Panc1 (cell line): Measurements from ENCODE around the gene SGK1. TPM values are rescaled to one million over a fixed set of nuclear protein-coding genes. Genes with fewer than 3 reads are reported as not detected.
"Not testable (repeated sequence)": the region's sequence is repeated elsewhere in the genome, so short reads cannot be mapped to it uniquely, and the experiment has no call there.

Experiments used
- ATAC-seq: fragments of 200-7000 bp; cut with Tn5 transposase; 2 replicates; pipeline ENCODE4 v1.9.1; 2020; ENCODE audit warnings: mild to moderate bottlenecking, moderate library complexity
- BruUV-seq: library from RNA; stranded (reverse); fragments of 400-500 nt; replicated peaks from 2 replicates; lab custom pipeline; 2021; lab: Mats Ljungman, UMichigan
- CTCF ChIA-PET: fragments of 300-600 bp; sonication (Branson Sonifier 250); formaldehyde crosslinking; loops from one replicate; lab custom pipeline; 2022; ENCODE audit warnings: antibody characterized with exemption; lab: Charles Lee
- POLR2A ChIA-PET: fragments of 300-600 bp; sonication (Branson Sonifier 250); formaldehyde crosslinking; loops from one replicate; lab custom pipeline; 2022; ENCODE audit warnings: antibody characterized with exemption; lab: Charles Lee
- DNase-seq: peaks from one replicate; pipeline ENCODE4 v3.0.0-alpha.2; 2010; ENCODE audit warnings: low read depth, low spot score
- H3K27ac ChIP-seq: 2 replicates; pipeline ENCODE4 v1.5.1; 2011; ENCODE audit warnings: mild to moderate bottlenecking, low read length, inconsistent platforms
- H3K27me3 ChIP-seq: fragments of 200-500 bp; sonication (Bioruptor generic); 2 replicates; pipeline ENCODE4 v1.6.0; 2014; ENCODE audit warnings: low read length, inconsistent platforms; ENCODE audit not compliant: control insufficient read depth, insufficient read depth
- H3K36me3 ChIP-seq: fragments of 200-500 bp; sonication (Bioruptor generic); 2 replicates; pipeline ENCODE4 v1.5.1; 2014; ENCODE audit warnings: inconsistent platforms, mild to moderate bottlenecking, low read length, moderate library complexity; ENCODE audit not compliant: control insufficient read depth, insufficient read depth
- H3K4me1 ChIP-seq: 2 replicates; pipeline ENCODE4 v1.5.1; 2011; ENCODE audit warnings: inconsistent platforms, mild to moderate bottlenecking, low read length, moderate library complexity; ENCODE audit not compliant: control insufficient read depth, insufficient read depth
- H3K4me3 ChIP-seq, 2 experiments: 2 replicates each; pipeline ENCODE4 v1.5.1; 2011 to 2012; ENCODE audit warnings: low read depth in 2 of 2, low read length in 2 of 2, mild to moderate bottlenecking in 2 of 2, inconsistent platforms in 1 of 2, moderate library complexity in 1 of 2
- H3K9me3 ChIP-seq: fragments of 200-500 bp; sonication (Bioruptor generic); 2 replicates; pipeline ENCODE4 v1.5.1; 2014; ENCODE audit warnings: low read depth, mild to moderate bottlenecking, inconsistent platforms, low read length, moderate library complexity; ENCODE audit not compliant: control insufficient read depth, insufficient read depth
- CTCF ChIP-seq: fragments of 450-650 bp; IDR thresholded peaks from 2 replicates; pipeline ENCODE4 v1.5.1; 2017; ENCODE audit warnings: mild to moderate bottlenecking
- POLR2AphosphoS5 ChIP-seq: IDR thresholded peaks from 2 replicates; pipeline ENCODE4 v1.6.1; 2012; ENCODE audit warnings: mild to moderate bottlenecking, low read depth, low read length, moderate library complexity
- REST ChIP-seq, 2 experiments: IDR thresholded peaks; 2 replicates each; pipeline ENCODE4 v1.6.1; 2011 to 2012; ENCODE audit warnings: low read depth in 2 of 2, control low read depth in 1 of 2, low read length in 1 of 2, mild to moderate bottlenecking in 1 of 2, moderate library complexity in 1 of 2; ENCODE audit not compliant: insufficient read depth in 1 of 2
- SIN3A ChIP-seq: IDR thresholded peaks from 2 replicates; pipeline ENCODE4 v1.6.1; 2012; ENCODE audit warnings: low read depth, mild to moderate bottlenecking, low read length, moderate library complexity, borderline replicate concordance; ENCODE audit not compliant: insufficient read depth
- TCF7L2 ChIP-seq: IDR thresholded peaks from 2 replicates; pipeline ENCODE4 v1.6.1; 2011; ENCODE audit warnings: mild to moderate bottlenecking, low read depth, low read length, inconsistent platforms
- in situ Hi-C: cut with HindIII; loops from 2 replicates; pipeline ENCODE4 v1.10.0; 2016; ENCODE audit warnings: low sequenced_read_pairs, low pct_unique_long_range_greater_than_20kb
- intact Hi-C: fragments of 100-400 bp; cut with micrococcal nuclease; formaldehyde crosslinking; loops from one replicate; pipeline ENCODE4 v1.10.0; 2022; ENCODE audit not compliant: unreplicated experiment
- total RNA-seq: library from RNA; stranded (reverse); gene quantifications from one replicate; pipeline ENCODE4 v1.2.1, GENCODE V29; 2021; ENCODE audit not compliant: unreplicated experiment

SGK1 gene
- total RNA-seq, 1 experiment from 2014 or later, result 7.5 TPM

- CTCF ChIA-PET, result no interaction called here
- POLR2A ChIA-PET, result no interaction called here
- no peaks in the 10 kb centered on the region for H3K4me1 ChIP-seq
- ATAC-seq (no peak), DNase-seq (no peak)
- in situ Hi-C loops (no loop called here), intact Hi-C loops (no loop called here)
- BruUV-seq, result no TSS peak
- no peaks in the 10 kb centered on the region for H3K27me3 ChIP-seq
- H3K36me3 ChIP-seq, result no peaks in the 10 kb centered on the region
- no peak overlapping the region for H3K27ac ChIP-seq
- no peaks in the 10 kb centered on the region for H3K9me3 ChIP-seq
- H3K4me3 ChIP-seq, result no peak overlapping the region
- TF ChIP-seq POLR2AphosphoS5 (no peak), TCF7L2 (no peak), SIN3A (no peak), CTCF (no peak), REST (IDR thresholded peaks at IDR 0.05; ENCODE audit: insufficient read depth in 1 of 2, low read depth in 2 of 2, low read length in 1 of 2) (no peak)
These were observed 79.9 kb downstream of the SGK1 start for GRCh38 chr6:134238006-134238405.

- Histone ChIP-seq H3K36me3 (no peaks in the 10 kb centered on the region), H3K4me3 (no peak overlapping the region), H3K27me3 (no peaks in the 10 kb centered on the region), H3K9me3 (no peaks in the 10 kb centered on the region), H3K27ac (no peak overlapping the region), H3K4me1 (no peaks in the 10 kb centered on the region)
- TF ChIP-seq REST (IDR thresholded peaks at IDR 0.05; ENCODE audit: insufficient read depth in 1 of 2, low read depth in 2 of 2, low read length in 1 of 2) (no peak), TCF7L2 (no peak), SIN3A (no peak), POLR2AphosphoS5 (no peak), CTCF (no peak)
- CTCF ChIA-PET, result no interaction called here
- BruUV-seq, result no TSS peak
- in situ Hi-C loops, result no loop called here
- ATAC-seq, result no peak
- intact Hi-C loops, result no loop called here
- POLR2A ChIA-PET, result no interaction called here
- no peak for DNase-seq
These were observed 81.8 kb downstream of the SGK1 start for GRCh38 chr6:134235937-134236751.

GRCh38 chr6:134235334-134235733 is 82.6 kb downstream of the SGK1 start:
- not testable (repeated sequence) for ATAC-seq

More at GRCh38 chr6:134235334-134235733, 82.6 kb downstream of the SGK1 start:
- H3K36me3 ChIP-seq, in situ Hi-C loops, H3K4me3 ChIP-seq, POLR2A ChIA-PET, H3K9me3 ChIP-seq, H3K4me1 ChIP-seq, intact Hi-C loops, CTCF ChIA-PET, H3K27ac ChIP-seq, DNase-seq, BruUV-seq, H3K27me3 ChIP-seq: not testable (repeated sequence)
